ACHN (cell line): ENCODE measurements around the gene ZNF668.

Experiments used
- DNase-seq: peaks from one replicate; pipeline ENCODE4 v3.0.0-alpha.2; 2015
- in situ Hi-C: cut with HindIII; loops from 2 replicates; pipeline ENCODE4 v1.10.0; 2017; ENCODE audit warnings: low sequenced_read_pairs, low pct_ligation_motif_present, low pct_unique_long_range_greater_than_20kb

ZNF668 gene

DNA sequence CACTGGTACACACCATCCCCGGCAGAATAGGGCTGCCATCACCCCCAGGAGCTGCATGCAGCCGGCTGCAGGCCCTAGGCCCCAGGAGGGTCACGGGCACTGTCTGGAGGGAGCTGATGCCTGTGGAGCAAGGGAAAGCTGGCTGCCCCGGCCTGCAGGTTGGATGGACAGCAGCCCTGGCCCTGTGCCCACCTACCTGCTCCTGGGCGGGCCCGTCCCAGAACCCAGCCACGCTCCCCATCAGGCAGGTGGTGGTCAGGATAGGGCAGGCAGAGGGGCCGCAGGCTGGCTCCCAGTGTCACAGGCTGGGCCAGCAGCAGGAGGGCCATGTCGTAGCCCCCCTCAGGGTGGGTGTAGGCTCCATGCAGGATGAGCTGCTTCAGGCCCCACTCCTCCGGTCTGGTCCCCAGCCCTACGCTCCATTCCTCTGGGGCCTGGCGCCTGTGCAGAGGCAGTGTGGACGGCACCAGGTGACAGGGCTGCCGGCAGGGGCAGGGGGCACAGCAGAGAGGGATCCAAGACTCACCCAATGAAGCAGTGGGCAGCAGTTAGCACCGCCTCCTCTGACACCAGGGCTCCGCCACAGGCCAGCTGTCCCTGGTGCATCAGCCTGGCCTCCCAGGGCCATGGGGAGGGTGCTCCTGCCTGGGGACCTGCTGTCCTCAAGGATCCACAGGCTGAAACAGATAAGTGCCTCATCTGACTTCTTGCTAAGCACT is 10.7 kb upstream of the ZNF668 start:
- in situ Hi-C loops: no loop called here
- DNase-seq: no peak

DNA sequence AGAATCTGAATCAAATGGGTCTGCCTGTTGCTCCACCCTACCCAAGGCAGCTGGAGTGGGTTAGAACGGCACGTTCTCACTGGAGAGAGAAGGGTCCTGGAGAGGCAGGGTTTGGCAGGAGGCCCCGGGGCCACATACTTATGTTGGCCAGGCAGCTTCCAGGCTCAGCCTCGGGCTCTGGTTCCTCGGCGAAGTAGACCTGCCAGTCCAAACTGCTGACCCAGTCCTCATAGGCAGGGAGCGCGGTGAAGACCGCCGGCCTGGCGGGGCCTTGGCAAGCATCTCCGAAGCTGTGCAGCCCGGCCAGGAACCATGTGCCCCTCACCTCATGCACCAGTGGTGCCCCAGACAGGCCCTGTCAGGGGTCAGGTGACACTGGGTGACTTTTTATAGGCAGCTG is 9.9 kb upstream of the ZNF668 start:
- DNase-seq: no peak
- in situ Hi-C loops: no loop called here

DNA sequence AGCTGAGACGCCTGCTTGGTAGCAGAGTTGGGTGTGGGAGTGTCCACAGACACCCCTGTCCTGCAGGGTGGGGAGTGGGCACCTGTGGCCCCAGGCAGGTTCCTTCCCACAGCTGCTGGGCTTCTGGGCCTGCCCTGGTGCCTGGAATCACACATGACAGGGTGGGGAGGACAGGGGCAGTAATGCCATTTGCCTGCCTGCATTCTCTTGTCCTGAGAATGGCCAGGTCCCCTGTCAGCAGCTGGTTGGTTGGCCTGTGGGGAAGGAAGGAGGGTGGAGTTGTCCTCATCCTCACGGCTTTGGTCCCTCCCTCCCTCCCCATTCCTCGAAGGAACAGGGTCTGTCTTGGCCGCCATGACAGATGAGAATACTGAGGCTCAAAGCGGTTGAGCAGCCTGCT is 9.5 kb upstream of the ZNF668 start:
- no peak for DNase-seq
- in situ Hi-C loops: no loop called here

DNA sequence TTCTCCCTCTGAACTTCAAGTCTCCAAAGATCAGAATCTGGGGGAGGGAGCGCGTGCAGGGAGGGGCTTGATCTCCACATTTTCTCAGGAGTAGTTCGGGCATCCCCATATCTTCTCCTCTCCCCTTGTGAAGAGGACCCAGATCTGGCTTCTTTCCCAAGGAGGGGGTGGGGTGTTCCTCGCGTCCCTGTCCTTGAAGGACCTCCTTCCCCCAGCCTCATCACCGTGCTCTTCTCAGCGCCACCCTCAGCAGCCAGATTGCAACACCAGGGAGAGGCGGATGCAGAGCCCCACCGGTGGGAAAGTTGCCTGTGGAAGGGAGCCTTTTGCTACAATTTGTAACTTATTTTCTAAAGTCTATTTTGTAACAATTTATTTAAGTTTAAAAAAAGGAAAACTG is 9.0 kb upstream of the ZNF668 start:
- in situ Hi-C loops: no loop called here
- no peak for DNase-seq

DNA sequence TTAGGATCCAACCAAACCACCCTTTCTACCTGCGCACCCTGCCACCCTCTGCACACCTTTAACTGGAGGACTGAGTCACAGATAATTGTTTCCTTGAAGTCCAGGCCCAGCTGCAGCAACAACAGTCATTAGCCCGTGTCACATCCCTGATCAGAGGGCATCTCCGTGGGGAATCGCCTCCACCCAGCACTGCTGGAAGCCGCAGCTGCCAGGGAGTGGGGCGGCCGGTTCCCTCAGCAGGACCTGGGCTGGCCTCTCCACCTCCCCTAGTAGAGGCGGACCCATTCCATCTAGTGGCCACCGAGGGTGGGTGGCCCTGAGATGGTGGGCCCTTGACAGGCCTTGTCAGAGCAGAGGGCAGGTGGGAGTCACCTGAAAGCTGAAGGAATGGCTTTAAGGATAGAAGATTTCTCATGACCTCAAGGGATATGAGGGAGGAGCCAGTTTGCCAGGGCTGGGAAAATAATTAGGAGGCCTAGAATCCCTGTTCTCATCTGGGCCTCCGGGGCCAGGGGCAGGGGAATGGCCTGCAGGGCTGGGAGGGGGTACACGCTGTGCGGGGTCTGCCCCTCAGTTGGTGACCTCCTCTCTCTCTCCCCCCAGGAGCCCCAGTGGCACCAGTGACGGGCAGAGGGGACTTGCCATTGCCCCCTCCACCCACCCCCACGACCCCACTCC is 8.5 kb upstream of the ZNF668 start:
- DNase-seq: no peak
- in situ Hi-C loops: no loop called here

DNA sequence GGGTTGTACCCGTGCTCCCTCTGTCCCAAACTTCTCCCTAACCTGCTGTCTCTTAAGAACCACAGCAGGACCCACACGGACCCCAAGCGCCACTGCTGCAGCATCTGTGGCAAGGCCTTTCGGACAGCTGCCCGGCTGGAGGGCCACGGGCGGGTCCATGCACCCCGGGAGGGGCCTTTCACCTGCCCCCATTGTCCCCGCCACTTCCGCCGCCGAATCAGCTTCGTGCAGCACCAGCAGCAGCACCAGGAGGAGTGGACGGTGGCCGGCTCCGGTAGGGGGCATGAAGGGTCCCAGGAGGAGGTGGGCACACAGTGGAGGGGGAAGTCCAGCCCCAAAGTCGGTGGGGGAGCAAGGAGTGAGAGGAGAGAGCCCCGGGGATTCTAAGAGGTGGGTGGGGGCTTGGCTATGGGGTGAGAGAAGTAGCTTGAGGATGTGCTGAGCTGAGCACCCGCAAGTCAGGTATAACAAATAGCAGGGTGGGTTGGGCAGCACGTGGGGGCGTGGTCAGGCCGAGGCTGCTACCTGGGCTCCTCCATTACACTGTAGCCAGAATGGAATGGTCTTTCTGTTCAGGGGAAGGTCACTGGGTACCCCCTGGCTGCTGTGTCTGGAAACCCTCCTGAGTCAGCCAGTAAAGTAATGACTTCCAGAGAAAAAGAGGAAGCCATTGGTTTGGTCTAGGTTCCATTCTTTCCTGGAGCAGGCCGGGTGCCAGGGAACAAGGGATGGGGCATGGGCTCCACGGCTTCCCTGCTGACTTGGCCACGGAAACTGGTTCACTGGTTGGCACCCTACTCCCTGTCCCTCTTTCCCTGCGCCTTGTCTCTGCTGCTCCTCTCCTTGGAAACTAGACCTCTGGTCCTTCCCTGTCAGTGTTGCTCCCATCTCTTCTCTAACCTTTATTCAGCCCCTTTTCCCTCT is 7.7 kb upstream of the ZNF668 start:
- in situ Hi-C loops: no loop called here
- DNase-seq: no peak

DNA sequence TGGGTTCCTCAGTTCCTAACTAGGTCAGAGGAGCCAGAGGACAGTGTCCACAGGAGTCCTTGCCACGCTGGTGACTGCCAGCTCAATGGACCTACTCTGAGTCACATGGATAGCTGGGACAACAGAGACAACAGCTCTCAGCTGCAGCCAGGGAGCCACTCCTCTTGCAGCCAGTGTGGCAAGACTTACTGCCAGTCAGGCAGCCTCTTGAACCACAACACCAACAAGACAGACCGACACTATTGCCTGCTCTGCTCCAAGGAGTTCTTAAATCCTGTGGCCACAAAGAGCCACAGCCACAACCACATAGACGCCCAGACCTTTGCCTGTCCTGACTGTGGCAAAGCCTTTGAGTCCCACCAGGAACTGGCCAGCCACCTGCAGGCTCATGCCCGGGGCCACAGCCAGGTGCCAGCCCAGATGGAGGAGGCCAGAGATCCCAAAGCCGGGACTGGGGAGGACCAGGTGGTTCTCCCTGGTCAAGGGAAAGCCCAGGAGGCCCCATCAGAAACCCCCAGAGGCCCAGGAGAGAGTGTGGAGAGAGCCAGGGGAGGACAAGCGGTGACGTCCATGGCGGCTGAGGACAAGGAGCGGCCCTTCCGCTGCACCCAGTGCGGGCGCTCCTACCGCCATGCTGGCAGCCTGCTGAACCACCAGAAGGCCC is 6.8 kb upstream of the ZNF668 start:
- in situ Hi-C loops: no loop called here
- no peak for DNase-seq

DNA sequence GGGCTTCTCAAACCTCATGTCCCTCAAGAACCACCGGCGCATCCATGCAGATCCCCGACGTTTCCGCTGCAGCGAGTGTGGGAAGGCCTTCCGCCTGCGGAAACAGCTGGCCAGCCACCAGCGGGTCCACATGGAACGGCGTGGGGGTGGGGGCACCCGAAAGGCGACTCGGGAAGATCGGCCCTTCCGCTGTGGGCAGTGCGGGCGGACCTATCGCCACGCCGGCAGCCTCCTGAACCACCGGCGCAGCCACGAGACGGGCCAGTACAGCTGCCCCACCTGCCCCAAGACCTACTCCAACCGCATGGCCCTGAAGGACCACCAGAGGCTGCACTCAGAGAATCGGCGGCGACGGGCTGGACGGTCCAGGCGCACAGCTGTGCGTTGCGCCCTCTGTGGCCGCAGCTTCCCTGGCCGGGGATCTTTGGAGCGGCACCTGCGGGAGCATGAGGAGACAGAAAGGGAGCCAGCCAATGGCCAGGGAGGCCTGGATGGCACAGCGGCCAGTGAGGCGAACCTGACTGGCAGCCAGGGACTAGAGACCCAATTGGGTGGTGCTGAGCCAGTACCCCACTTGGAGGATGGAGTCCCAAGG is 6.1 kb upstream of the ZNF668 start:
- in situ Hi-C loops: no loop called here
- DNase-seq: no peak

DNA sequence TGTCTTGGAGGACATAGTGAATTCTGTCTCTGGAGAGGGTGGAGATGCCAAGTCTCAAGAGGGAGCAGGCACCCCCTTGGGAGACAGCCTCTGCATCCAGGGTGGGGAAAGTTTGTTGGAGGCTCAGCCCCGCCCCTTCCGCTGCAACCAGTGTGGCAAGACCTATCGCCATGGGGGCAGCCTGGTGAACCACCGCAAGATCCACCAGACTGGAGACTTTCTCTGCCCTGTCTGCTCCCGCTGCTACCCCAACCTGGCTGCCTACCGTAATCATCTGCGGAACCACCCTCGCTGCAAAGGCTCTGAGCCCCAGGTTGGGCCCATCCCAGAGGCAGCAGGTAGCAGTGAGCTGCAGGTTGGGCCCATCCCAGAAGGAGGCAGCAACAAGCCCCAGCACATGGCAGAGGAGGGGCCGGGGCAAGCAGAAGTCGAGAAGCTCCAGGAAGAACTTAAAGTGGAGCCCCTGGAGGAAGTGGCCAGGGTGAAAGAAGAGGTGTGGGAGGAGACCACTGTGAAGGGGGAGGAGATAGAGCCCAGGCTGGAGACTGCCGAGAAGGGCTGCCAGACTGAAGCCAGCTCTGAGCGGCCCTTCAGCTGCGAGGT is 5.4 kb upstream of the ZNF668 start:
- no peak for DNase-seq
- in situ Hi-C loops: no loop called here

DNA sequence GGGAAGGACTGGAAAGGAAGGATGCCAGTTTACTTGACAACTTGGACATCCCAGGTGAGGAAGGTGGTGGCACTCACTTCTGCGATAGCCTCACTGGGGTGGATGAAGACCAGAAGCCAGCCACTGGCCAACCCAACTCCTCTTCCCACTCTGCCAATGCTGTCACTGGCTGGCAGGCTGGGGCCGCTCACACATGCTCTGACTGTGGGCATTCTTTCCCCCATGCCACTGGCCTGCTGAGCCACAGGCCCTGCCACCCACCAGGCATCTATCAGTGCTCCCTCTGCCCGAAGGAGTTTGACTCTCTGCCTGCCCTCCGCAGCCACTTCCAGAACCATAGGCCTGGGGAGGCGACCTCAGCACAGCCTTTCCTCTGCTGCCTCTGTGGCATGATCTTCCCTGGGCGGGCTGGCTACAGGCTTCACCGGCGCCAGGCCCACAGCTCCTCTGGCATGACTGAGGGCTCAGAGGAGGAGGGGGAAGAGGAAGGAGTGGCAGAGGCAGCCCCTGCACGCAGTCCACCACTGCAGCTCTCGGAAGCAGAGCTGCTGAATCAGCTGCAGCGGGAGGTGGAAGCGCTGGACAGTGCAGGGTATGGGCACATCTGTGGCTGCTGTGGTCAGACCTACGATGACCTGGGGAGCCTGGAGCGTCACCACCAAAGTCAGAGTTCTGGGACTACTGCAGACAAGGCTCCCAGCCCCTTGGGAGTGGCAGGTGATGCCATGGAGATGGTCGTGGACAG is 4.7 kb upstream of the ZNF668 start:
- DNase-seq: no peak
- in situ Hi-C loops: no loop called here

DNA sequence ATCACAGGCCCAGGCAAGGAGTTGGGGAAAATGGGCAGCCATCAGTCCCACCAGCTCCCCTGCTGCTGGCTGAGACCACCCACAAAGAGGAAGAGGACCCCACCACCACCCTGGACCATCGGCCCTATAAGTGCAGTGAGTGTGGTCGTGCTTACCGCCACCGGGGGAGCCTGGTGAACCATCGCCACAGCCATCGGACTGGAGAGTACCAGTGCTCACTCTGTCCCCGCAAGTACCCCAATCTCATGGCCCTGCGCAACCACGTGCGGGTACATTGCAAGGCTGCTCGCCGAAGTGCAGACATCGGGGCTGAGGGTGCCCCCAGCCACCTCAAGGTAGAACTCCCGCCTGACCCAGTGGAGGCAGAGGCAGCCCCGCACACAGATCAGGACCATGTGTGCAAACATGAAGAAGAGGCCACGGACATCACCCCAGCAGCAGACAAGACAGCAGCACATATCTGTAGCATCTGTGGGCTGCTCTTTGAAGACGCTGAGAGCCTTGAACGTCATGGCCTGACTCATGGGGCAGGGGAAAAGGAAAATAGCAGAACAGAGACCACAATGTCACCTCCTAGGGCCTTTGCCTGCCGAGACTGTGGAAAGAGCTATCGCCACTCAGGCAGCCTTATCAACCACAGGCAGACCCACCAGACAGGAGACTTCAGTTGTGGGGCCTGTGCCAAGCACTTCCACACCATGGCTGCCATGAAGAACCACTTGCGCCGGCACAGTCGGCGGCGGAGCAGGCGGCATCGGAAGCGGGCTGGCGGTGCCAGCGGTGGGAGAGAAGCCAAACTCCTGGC is 3.8 kb upstream of the ZNF668 start:
- DNase-seq: no peak
- in situ Hi-C loops: no loop called here

DNA sequence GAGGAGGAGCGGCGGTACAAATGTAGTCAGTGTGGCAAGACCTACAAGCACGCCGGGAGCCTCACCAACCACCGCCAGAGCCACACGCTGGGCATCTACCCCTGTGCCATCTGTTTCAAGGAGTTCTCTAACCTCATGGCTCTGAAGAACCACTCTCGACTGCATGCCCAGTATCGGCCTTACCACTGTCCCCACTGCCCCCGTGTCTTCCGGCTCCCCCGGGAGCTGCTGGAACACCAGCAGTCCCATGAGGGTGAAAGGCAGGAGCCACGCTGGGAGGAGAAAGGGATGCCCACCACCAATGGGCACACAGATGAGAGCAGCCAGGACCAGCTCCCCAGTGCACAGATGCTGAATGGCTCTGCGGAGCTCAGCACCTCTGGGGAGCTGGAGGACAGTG is 3.0 kb upstream of the ZNF668 start:
- DNase-seq: no peak
- in situ Hi-C loops: no loop called here

DNA sequence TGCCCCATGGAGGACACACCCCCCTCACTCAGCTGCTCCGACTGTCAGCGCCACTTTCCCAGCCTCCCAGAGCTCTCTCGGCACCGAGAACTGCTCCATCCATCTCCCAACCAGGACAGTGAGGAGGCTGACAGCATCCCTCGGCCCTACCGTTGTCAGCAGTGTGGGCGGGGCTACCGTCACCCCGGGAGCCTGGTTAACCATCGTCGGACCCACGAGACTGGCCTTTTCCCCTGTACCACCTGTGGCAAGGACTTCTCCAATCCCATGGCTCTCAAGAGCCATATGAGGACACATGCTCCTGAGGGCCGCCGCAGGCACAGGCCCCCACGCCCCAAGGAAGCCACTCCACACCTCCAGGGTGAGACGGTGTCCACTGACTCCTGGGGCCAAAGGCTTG is 2.3 kb upstream of the ZNF668 start:
- DNase-seq: no peak
- in situ Hi-C loops: no loop called here

DNA sequence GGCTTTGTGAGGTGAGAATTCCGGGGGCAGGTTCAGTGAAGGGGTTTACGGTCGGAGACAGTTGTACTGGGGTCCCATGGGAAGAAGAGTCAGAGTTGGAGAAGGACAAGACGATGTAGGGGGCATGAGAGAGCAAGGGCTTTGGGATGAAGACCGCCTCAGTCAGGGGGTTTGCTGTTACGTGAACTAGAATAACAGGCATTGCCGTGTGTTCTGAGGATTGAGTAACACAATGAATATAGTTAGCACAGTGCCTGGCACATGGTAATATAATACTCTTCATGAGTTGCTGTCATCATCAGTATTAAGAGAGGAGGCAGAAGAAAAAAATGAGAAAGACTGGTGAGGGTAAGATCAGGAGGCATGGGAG is 759 bp upstream of the ZNF668 start:
- DNase-seq: no peak
- in situ Hi-C loops: no loop called here

DNA sequence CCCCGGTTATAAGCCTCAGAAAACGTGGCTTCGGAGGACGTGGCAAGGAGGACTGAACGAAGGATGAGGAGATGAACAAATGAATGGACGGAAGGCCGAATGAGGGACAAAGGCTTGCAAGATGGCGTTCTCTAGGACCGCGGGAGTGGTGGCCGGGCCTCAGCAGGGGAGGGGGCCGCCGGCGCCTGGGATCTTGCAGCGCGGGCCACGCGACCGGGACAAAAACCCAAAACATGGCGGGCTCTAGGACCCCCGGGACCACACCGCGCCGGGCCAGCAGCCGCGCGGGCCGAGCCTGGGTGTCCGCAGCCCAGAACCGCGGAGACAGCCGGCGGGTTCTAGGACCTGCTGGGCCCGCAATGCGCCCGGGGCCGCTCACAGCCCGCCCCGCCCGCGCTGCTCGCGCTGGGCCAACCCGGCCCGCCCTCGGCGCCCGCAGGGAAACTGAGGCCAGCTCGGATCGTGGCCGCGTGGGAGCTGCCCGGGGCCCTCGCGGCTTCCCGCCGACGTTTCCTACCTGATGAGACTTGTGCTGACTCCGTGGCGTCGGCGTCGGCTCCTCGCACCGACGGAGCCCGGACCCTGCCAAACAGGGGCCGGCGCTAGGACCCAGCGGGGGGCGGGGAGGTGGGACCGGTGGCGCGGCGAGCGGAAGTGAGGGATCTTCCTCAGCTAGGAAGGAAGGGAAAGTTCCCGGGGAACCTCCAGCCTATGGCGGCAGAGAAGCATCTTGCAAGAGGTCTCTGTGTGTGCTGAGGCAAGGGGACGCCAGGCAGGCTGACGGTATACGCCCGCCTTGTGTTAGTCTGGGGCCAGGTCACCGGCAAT is 684 bp downstream of the ZNF668 start:
- in situ Hi-C loops: no loop called here
- peak; percentile 94 for DNase-seq

DNA sequence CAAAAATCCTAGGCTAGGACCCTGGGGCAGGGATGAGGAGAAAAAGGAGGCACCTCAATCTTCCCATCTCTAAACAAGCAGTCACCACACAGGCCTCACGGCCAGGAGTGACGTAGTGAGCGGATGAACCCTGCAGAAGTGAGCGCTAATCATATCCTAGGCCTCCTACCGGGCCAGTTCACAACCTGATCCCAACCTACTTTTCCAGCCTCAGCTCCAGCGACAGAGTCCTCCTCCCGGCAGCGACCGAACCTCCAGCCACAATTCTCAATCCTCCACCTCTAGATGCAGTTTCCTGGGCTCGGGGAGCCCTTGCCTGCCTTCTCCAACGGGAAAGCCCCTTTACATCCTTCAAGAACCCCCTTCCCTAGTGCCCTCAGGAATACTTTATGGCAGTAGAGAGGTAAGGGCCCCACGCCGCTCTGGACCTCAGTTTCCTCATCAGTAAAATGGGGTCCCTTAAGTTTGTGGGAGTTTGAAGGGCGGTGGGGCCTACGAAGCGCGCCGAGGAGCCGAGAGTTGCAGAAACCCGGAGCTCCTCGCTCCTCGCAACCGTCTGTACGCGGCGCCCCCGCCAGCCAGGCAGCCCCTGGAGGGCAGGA is 1.4 kb downstream of the ZNF668 start:
- in situ Hi-C loops: no loop called here

More for the DNA sequence above, 1.4 kb downstream of the ZNF668 start:
- peak; percentile 35 for DNase-seq
